Trophoblast cell (in vitro differentiated cells and primary cell): ENCODE measurements around the gene RAMP2.
A peak's percentile ranks its signal among the peaks of the same experiment; 100 is the strongest.

Source experiments
- DNase-seq, 2 donors: peaks; one replicate each; pipeline ENCODE4 v3.0.0-alpha.2; 2016
- H2AFZ ChIP-seq: 2 replicates; pipeline ENCODE4 v1.6.1; 2013; ENCODE audit warnings: low read length, moderate library complexity, mild to moderate bottlenecking; ENCODE audit not compliant: insufficient read depth, poor library complexity
- H2AK5ac ChIP-seq: 2 replicates; pipeline ENCODE4 v1.6.1; 2013; ENCODE audit warnings: mild to moderate bottlenecking, low read length
- H2BK120ac ChIP-seq: 2 replicates; pipeline ENCODE4 v1.6.1; 2013; ENCODE audit warnings: low read length, mild to moderate bottlenecking, moderate library complexity; ENCODE audit not compliant: insufficient read depth, poor library complexity
- H2BK12ac ChIP-seq: 2 replicates; pipeline ENCODE4 v1.6.1; 2013; ENCODE audit warnings: mild to moderate bottlenecking, low read length, moderate library complexity
- H2BK5ac ChIP-seq: 2 replicates; pipeline ENCODE4 v1.6.1; 2013; ENCODE audit warnings: low read length, low read depth, moderate library complexity, mild to moderate bottlenecking; ENCODE audit not compliant: poor library complexity
- H3K14ac ChIP-seq: 2 replicates; pipeline ENCODE4 v1.6.1; 2013; ENCODE audit warnings: mild to moderate bottlenecking, low read length
- H3K18ac ChIP-seq: 2 replicates; pipeline ENCODE4 v1.6.1; 2013; ENCODE audit warnings: mild to moderate bottlenecking, low read length
- H3K23ac ChIP-seq: 2 replicates; pipeline ENCODE4 v1.6.1; 2013; ENCODE audit warnings: low read length
- H3K27ac ChIP-seq: 2 replicates; pipeline ENCODE4 v1.5.1; 2013; ENCODE audit warnings: low read depth, mild to moderate bottlenecking, inconsistent platforms, low read length, moderate library complexity
- H3K27me3 ChIP-seq: 2 replicates; pipeline ENCODE4 v1.6.1; 2013; ENCODE audit warnings: inconsistent platforms, mild to moderate bottlenecking, low read length, moderate library complexity; ENCODE audit not compliant: insufficient read depth
- H3K36me3 ChIP-seq, 2 experiments: 1 replicate in 1 of 2; 2 replicates in 1 of 2; pipeline ENCODE4 v1.6.1; 2013; ENCODE audit warnings: low read length in 2 of 2, mild to moderate bottlenecking in 2 of 2, moderate library complexity in 1 of 2; ENCODE audit not compliant: insufficient read depth in 2 of 2, control insufficient read depth in 1 of 2
- H3K4ac ChIP-seq: 2 replicates; pipeline ENCODE4 v1.6.1; 2013; ENCODE audit warnings: low read depth, mild to moderate bottlenecking, low read length, moderate library complexity
- H3K4me1 ChIP-seq, 2 experiments: 1 replicate in 1 of 2; 2 replicates in 1 of 2; pipeline ENCODE4 v1.6.1; 2013; ENCODE audit warnings: low read length in 2 of 2, mild to moderate bottlenecking in 2 of 2, moderate library complexity in 1 of 2; ENCODE audit not compliant: insufficient read depth in 2 of 2, control insufficient read depth in 1 of 2
- H3K4me2 ChIP-seq: 2 replicates; pipeline ENCODE4 v1.6.1; 2013; ENCODE audit warnings: inconsistent platforms, mild to moderate bottlenecking, low read length, moderate library complexity
- H3K4me3 ChIP-seq: 2 replicates; pipeline ENCODE4 v1.5.1; 2013; ENCODE audit warnings: mild to moderate bottlenecking, low read depth, low read length, inconsistent platforms
- H3K79me1 ChIP-seq: one replicate; pipeline ENCODE4 v1.6.1; 2013; ENCODE audit warnings: low read length
- H3K79me2 ChIP-seq: 2 replicates; pipeline ENCODE4 v1.6.1; 2013; ENCODE audit warnings: low read length, mild to moderate bottlenecking; ENCODE audit not compliant: control insufficient read depth, insufficient read depth, poor library complexity
- H3K9ac ChIP-seq: 2 replicates; pipeline ENCODE4 v1.6.1; 2013; ENCODE audit warnings: mild to moderate bottlenecking, low read length
- H3K9me3 ChIP-seq: 2 replicates; pipeline ENCODE4 v1.6.1; 2013; ENCODE audit warnings: low read depth, mild to moderate bottlenecking, control low read depth, inconsistent platforms, low read length; ENCODE audit not compliant: insufficient read depth
- H4K12ac ChIP-seq: 2 replicates; pipeline ENCODE4 v1.6.1; 2013; ENCODE audit warnings: low read depth, mild to moderate bottlenecking, low read length, moderate library complexity
- H4K8ac ChIP-seq: 2 replicates; pipeline ENCODE4 v1.6.1; 2013; ENCODE audit warnings: low read depth, mild to moderate bottlenecking, low read length, moderate library complexity
- H4K91ac ChIP-seq: one replicate; pipeline ENCODE4 v1.6.1; 2013; ENCODE audit warnings: low read depth, mild to moderate bottlenecking, low read length, moderate library complexity
- WGBS: extraction: QIAGEN DNeasy Blood & Tissue Kit; methylation state at CpG from one replicate; pipeline ENCODE4 v1.1.7; 2013; ENCODE audit warnings: missing lambda C conversion rate; ENCODE audit not compliant: insufficient read length, insufficient coverage; ENCODE audit errors: extremely low coverage; 5-methylcytosine and 5-hydroxymethylcytosine counted together

Gene RAMP2

DNA sequence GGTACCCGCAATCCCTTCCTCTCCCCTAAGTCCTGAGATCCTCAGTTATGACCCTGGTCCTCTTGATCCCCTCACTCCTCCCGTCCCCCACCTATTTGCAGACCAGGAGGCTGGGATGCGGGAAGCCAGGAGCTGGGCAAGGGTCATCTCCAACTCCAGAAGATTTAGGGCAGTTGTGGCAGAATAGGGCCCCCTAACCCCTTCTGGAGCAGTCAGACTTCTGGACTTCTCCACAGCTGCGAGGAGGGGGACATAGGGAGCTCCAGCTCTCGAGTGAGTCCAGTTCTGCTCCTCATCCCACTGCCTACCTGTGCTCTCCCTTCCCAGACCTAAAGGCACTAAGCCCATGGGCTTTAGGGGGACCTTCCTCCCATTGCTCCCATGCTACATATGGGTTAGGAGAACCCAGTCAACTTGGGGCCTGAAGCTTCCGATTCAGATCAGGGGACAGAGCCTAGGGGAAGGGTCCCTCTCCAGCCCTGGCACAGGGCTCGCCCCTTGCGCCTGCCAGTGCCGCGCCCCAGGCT, 20.7 kb downstream of the RAMP2 start:
- Histone ChIP-seq H3K4me1 (peaks cover 24 to 29% of the 10 kb centered on the region in 2 experiments), H3K23ac (no peak overlapping the region), H3K4me2 (no peak overlapping the region), H4K12ac (no peak overlapping the region), H3K36me3 (peaks cover 16 to 18% of the 10 kb centered on the region in 2 experiments), H3K9me3 (no peaks in the 10 kb centered on the region), H3K9ac (no peak overlapping the region), H2AK5ac (no peak overlapping the region), H3K27me3 (peaks cover 9% of the 10 kb centered on the region), H3K79me1 (peaks cover 4% of the 10 kb centered on the region), H4K91ac (no peak overlapping the region), H2BK120ac (no peak overlapping the region), H3K79me2 (peaks cover 4% of the 10 kb centered on the region), H4K8ac (no peak overlapping the region), H3K14ac (no peak overlapping the region), H2BK12ac (no peak overlapping the region), H2BK5ac (no peak overlapping the region), H3K4ac (no peak overlapping the region), H3K18ac (no peak overlapping the region), H2AFZ (no peak overlapping the region), H3K4me3 (no peak overlapping the region), H3K27ac (no peak overlapping the region)
- DNase-seq, result no peak
- WGBS, result no CpG with 5 or more reads among the region's 10 CpGs

DNA sequence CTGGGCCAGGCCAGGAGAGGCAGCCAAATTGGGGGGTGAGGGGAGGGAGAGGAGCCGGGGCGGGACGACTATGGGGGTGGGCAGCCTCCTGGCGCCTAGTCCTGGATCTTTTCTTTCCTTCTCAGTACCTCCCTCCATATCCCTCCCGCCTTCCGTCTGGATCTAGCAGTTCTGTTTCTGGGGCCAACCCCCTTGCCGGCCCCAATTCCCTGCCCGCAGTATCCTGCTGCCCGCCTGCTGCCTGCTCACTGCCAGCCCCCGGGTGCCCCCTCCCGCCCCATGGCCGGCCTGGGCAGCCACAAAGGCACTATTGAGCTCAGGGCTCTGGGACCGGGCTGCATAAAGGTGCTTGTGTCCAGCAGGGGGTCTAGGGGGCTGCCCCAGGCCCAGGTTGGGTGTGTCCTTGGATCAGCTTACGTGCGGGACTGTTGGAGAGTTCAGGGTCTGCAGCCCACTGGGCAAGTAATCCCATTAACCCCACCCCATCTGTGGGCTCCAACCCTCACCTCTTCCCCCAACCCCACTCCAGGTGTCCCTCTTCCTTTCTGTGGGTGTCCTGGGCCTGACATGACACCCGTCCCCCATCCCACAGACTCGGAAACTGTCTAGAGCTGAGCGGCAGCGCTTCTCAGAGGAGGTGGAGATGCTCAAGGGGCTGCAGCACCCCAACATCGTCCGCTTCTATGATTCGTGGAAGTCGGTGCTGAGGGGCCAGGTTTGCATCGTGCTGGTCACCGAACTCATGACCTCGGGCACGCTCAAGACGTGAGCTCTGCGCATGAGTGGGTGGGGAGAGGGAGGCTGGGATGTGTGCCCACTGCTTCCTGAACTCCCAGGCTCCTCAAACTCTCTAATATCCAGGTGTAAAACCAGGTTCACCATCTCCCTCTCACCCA, 21.4 kb downstream of the RAMP2 start:
- Histone ChIP-seq H2BK12ac (no peak overlapping the region), H2BK5ac (no peak overlapping the region), H4K91ac (no peak overlapping the region), H3K4ac (no peak overlapping the region), H3K27me3 (peaks cover 9% of the 10 kb centered on the region), H4K8ac (no peak overlapping the region), H3K27ac (no peak overlapping the region), H3K9ac (no peak overlapping the region), H3K36me3 (peaks cover 16 to 18% of the 10 kb centered on the region in 2 experiments), H2AFZ (no peak overlapping the region), H3K9me3 (no peaks in the 10 kb centered on the region), H3K79me2 (peaks cover 4% of the 10 kb centered on the region), H2BK120ac (no peak overlapping the region), H3K23ac (no peak overlapping the region), H3K4me3 (no peak overlapping the region), H2AK5ac (peak overlapping the region; percentile 1), H3K18ac (no peak overlapping the region), H3K79me1 (peaks cover 4% of the 10 kb centered on the region), H4K12ac (no peak overlapping the region), H3K4me1 (peaks cover 24 to 29% of the 10 kb centered on the region in 2 experiments), H3K14ac (no peak overlapping the region), H3K4me2 (no peak overlapping the region)
- no CpG with 5 or more reads among the region's 29 CpGs for WGBS
- no peak for DNase-seq

DNA sequence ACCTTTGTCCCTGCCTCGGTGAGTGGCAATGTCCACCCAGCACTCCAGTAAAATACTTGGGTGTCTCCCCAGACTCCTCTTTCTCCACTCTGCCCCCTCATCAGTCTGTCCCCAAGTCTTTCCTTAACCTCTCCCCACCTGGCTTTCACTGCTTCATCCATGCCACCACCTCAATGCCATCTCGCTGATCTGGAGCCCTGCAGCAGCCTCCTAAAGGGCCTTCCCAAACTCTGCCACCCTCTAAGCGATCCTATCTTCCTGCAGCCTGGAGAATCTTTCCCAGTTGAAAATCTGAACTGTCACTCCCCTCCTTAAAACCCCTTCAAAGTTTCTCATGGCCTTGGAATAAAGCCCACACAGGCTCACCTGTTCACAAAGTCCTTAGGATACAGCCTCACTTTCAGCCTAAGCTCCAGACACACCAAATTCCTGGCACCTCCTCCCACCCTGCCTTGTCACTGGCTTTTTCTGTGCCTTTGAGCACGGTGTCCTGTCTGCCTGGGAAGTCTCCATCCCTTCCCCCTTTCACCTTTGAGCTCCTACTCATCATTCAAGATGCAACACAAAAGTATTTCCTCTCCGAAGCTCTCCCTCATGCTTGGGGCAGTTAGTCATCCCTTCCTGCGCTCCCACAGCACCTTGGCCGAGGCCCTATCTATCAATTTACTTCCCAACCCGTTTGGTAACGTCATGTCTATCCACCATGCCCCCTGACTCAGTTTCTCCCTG, 22.2 kb downstream of the RAMP2 start:
- peak; percentile 74 to 82 for DNase-seq
- H2BK120ac ChIP-seq, result no peak overlapping the region
- peaks cover 4% of the 10 kb centered on the region for H3K79me1 ChIP-seq
- H4K91ac ChIP-seq, result peak overlapping the region; percentile 20
- no peak overlapping the region for H3K27ac ChIP-seq
- H3K18ac ChIP-seq, result no peak overlapping the region
- no peak overlapping the region for H2AK5ac ChIP-seq
- peaks cover 4% of the 10 kb centered on the region for H3K79me2 ChIP-seq
- H3K9me3 ChIP-seq, result no peaks in the 10 kb centered on the region
- H2BK12ac ChIP-seq, result no peak overlapping the region
- peaks cover 24 to 29% of the 10 kb centered on the region in 2 experiments for H3K4me1 ChIP-seq
- no peak overlapping the region for H3K14ac ChIP-seq
- no peak overlapping the region for H2AFZ ChIP-seq
- no peak overlapping the region for H3K4me3 ChIP-seq
- no peak overlapping the region for H4K12ac ChIP-seq
- no peak overlapping the region for H3K9ac ChIP-seq
- peaks cover 11 to 12% of the 10 kb centered on the region in 2 experiments for H3K36me3 ChIP-seq
- no peak overlapping the region for H3K23ac ChIP-seq
- peaks cover 9% of the 10 kb centered on the region for H3K27me3 ChIP-seq
- no CpG with 5 or more reads among the region's 9 CpGs for WGBS
- H3K4ac ChIP-seq, result no peak overlapping the region
- no peak overlapping the region for H2BK5ac ChIP-seq
- no peak overlapping the region for H4K8ac ChIP-seq
- H3K4me2 ChIP-seq, result peak overlapping the region; percentile 28

DNA sequence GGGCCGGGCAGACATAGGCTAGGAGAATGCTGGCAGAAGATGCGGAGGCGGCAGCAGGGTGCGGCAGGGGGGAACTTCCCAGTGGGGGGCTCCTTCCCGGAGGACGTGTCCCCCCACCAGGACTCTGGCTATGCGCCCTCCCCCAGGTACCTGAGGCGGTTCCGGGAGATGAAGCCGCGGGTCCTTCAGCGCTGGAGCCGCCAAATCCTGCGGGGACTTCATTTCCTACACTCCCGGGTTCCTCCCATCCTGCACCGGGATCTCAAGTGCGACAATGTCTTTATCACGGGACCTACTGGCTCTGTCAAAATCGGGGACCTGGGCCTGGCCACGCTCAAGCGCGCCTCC, 22.7 kb downstream of the RAMP2 start:
- Histone ChIP-seq H2AK5ac (peak overlapping the region; percentile 40), H4K12ac (peak overlapping the region; percentile 2), H2BK12ac (peak overlapping the region; percentile 46), H4K91ac (peak overlapping the region; percentile 20), H3K36me3 (peaks cover 7% of the 10 kb centered on the region in 2 experiments), H3K4me1 (peaks cover 24 to 29% of the 10 kb centered on the region in 2 experiments), H3K18ac (no peak overlapping the region), H2BK5ac (peak overlapping the region; percentile 10), H3K9ac (no peak overlapping the region), H2AFZ (no peak overlapping the region), H3K79me2 (peaks cover 4% of the 10 kb centered on the region), H3K27ac (no peak overlapping the region), H3K14ac (no peak overlapping the region), H2BK120ac (peak overlapping the region; percentile 24), H3K4me3 (no peak overlapping the region), H4K8ac (no peak overlapping the region), H3K23ac (no peak overlapping the region), H3K27me3 (peaks cover 9% of the 10 kb centered on the region), H3K79me1 (peaks cover 4% of the 10 kb centered on the region), H3K4me2 (no peak overlapping the region), H3K9me3 (no peaks in the 10 kb centered on the region), H3K4ac (no peak overlapping the region)
- no CpG with 5 or more reads among the region's 22 CpGs for WGBS
- DNase-seq, result no peak
